NCI-H2081 (cell line): ENCODE data around the gene KCNG1.
"Not testable (repeated sequence)": the region's sequence is repeated elsewhere in the genome, so short reads cannot be mapped to it uniquely, and the experiment has no call there.

Experiments
- DNase-seq, 2 experiments: peaks; one replicate each; lab custom pipeline; 2025; lab: John Stamatoyannopoulos, UW

The KCNG1 gene

GRCh38 chr20:50987493-50988210, 35.3 kb downstream of the KCNG1 start:
- DNase-seq, result peak; percentile 71 to 77

GRCh38 chr20:50983321-50983720, 39.6 kb downstream of the KCNG1 start:
- no peak for DNase-seq

- DNase-seq, result peak; percentile 29 to 38
These were observed 40.5 kb downstream of the KCNG1 start for GRCh38 chr20:50982363-50982762.

DNA sequence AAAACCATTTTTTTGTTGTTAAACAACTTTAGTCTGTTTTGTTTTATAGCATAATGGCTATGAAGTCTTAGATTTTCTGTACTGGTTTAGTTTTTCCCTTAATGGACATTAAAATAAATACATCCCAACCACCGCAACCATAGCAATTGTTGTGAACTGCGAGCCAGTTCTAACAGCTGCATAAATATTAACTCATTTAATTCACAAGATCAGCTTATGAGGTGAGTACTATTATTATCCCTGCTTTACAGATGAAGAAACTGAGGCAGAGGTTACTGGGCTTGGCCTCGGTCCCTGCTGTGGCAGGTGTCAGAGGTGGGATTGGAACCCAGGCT, 41.2 kb downstream of the KCNG1 start:
- DNase-seq, result no peak

DNA sequence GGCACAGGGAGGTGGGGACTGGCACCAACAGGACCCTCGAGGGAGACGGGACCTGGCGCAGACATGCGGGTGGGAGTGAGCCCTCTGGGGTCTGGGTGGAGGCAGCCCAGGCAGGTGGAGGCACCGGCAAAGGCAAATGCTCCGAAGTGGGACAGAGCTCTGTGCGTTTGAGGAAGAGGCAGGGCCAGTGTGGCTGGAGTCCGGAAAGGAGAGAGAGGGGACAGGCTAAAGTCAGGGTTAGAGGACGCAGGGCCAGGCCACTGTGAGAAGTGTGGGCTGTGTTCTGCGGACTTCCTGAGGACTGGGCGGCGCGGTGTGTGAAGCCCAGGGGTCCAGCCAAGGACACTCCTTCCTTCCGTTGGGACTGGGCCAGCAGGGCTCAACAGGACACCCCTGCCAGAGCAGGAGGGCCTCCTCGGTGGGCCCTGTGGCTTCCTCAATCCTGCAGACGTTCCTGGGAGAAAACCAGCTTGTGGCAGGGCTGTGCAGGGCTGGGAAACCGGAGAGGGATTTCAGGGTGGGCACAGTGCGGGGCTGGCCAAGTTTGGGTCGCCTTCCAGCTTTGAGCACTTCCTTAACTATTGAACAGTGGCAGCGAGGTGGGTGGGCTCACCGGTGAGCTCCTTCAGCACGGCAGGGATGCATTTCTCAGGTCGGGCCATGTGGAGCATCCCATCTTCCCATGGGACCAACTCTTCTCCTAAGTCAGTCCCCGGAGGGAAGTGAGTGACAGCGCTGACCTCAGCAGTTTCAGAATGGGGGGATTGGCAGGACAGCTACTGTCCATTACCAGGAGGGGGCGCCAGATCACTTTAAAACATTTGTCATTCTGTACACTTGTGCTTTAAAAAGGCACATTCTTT, 41.8 kb downstream of the KCNG1 start:
- peak; percentile 46 to 60 for DNase-seq

DNA sequence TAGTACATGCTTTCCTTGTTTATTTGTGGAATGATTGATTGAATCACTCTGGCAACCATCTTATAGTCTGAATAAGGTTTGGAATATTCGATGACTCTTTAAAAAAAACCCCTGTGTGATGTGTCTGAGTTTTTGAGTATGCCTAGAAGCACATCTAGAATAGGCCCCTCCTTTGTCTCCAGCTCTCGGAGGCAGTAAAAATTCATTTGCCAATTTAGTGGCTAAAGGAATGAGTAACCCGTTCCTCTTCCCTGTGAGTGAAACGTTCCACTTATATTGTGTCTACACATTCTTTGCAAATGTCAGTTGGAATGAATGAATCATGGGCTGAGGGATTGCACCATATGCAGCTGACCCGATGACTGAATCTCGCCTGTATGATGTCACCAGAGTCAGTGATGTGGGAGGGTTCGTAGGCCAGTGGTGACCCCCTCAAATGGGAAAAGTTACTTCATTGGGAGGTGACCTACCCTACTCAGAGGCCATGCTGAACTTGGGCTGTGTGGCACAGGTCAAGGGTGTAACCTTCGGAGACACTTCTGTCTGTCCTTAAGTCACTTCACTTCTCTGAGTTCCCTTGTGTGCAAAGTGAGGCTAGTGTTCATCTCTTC, 42.7 kb downstream of the KCNG1 start:
- DNase-seq, result no peak

- not testable (repeated sequence) for DNase-seq
These were observed 44.4 kb downstream of the KCNG1 start for GRCh38 chr20:50978533-50978932.

- DNase-seq, result no peak
These were observed 45.6 kb downstream of the KCNG1 start for GRCh38 chr20:50977066-50978021.

DNA sequence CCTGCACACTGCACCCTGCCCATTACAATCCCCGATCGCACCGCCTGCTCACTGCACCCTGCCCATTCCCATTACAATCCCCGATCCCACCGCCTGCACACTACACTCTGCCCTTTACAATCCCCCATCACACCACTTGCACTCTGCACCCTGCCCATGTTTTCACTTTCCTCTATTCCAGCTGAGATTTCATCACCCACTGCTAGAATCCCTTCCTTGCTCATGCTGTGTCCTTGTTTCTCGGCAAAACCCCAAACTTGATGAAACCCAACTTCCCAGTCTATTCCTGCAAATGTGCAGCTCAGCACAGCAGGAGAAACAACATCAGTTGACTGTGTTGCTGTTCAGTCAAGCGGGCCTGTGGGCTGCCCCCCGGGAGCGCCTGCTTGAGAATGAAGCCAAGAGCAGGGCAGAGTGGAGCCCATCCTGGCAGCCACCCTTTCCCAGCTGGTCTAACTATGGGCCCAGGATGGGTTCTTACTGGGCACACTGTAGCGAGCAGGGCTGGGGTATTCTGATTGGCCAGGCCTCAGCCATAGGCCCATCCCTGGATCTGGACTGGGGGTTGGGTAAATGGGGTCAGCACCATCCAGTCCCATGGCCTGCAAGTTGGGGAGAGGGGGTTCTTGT, 47.1 kb downstream of the KCNG1 start:
- no peak for DNase-seq

DNA sequence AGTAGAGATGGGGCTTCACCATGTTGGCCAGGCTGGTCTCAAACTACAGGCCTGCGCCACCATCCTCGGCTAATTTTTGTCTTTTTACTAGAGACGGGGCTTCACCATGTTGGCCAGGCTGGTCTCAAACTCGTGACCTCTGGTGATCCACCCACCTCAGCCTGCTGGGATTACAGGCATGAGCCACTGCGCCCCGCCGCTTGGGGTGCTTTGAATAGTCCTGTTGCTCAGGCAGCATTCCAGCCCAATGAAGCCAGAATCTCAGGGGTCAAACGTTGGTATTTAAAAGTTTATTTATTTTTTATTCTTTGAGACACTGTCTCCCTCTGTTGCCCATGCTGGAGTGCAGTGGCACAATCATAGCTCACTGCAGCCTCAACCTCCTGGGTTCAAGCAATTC, 53.0 kb downstream of the KCNG1 start:
- DNase-seq, result no peak

DNA sequence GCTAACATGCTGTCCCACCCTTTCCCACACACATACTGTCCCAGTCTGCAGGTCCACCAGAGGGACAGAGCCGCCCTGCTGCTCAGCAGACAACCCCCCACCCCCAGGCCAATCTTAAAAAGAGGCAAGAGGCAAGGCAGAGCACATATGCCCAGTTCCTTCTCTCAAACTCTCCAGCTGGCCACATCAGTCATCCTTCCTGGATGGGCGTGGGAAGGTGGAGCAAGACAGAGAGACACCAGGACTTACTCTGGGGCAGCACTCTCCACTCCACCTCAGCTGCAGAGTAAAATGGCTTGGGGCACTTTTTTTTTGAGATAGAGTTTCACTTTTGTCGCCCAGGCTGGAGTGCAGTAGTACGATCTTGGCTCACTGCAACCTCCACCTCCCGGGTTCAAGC, 53.5 kb downstream of the KCNG1 start:
- no peak for DNase-seq

DNA sequence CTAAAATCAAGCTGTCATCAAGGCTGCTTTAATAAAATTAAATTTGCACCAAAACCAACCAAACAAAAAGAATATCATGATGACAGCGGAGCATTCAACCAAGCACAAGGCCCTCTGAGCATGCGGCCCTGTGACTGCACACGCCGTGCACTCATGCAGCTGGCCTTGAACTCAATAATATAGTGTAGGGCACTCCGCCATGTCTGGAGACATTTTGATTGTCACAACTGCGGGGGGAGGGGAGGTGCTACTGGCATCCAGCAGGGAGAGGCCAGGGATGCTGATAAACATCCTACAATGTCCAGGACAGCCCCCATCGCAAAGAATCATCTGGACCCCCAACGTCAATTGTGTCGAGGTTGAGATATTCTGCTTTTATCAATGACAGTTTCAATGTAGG, 54.6 kb downstream of the KCNG1 start:
- no peak for DNase-seq

DNA sequence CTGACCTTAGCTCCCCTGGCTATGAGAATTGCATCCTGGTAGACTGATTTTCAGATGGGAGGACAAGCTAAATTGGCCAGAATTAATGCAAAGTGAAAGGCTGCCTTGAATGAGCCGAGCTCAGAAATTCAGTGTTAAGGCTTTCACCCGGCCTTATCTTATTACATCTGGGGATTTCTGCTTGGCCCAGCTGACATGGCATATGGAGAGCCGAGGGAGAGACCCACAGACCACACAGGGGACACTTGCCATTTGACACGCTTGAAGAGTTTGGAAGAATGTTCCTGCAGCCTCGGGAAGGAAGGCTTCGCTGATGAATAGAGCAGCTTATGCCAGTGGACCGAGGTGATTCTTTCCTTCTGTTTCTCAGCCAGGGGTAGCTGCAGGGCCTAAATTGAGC, 55.3 kb downstream of the KCNG1 start:
- DNase-seq, result no peak

DNA sequence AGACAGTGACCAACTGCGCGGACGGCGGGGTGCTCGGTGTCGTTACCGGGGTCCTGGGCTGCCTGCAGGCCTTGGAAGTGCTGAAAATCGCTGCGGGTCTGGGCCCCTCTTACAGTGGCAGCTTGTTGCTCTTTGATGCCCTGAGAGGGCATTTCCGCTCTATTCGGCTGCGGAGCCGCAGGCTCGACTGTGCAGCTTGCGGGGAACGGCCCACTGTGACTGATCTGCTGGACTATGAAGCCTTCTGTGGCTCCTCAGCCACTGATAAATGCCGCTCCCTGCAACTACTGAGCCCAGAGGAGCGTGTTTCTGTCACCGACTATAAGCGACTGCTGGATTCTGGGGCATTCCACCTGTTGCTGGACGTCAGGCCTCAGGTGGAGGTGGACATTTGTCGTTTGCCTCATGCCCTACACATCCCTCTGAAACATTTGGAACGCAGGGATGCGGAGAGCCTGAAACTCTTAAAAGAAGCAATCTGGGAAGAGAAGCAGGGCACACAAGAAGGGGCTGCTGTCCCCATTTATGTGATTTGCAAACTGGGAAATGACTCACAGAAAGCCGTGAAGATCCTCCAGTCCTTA, 63.3 kb downstream of the KCNG1 start:
- no peak for DNase-seq

GRCh38 chr20:50958615-50959542, 64.0 kb downstream of the KCNG1 start, which contains the start of gene MOCS3:
Gene MOCS3, plus strand, starts transcription at chr20:50958818. Its CDS starts 25 bp downstream, at chr20:50958843.
- peak; percentile 89 to 93 for DNase-seq

GRCh38 chr20:50957798-50958614, 64.9 kb downstream of the KCNG1 start, which contains the start of gene DPM1:
Gene DPM1, minus strand, starts transcription at chr20:50958532. Its CDS starts 9 bp downstream, at chr20:50958523.
- peak; percentile 89 to 93 for DNase-seq

- DNase-seq, result no peak
These were observed 65.6 kb downstream of the KCNG1 start for GRCh38 chr20:50957276-50957675.

DNA sequence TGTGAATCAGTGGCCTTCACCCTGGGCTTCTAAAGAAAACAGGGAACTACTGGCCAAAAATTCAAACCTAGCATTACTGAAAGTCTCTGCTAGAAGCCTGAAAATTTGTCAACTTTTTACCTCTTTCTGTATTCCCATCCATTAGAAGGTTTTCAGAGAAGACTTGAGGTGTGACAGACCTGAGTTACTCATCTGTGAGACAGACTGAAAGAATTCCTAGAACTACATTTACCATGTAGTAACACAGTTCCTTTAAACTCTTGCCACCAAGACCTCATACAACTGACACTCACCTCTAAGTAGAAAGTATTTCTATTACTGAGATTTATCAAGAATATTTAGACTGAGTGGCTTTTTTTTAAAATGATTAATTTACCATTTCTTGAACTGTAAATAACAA, 69.1 kb downstream of the KCNG1 start:
- no peak for DNase-seq
